Raji (cell line): ENCODE results near the gene OR51A7.

Experiments
- POLR2A ChIP-seq: IDR thresholded peaks from 2 replicates; pipeline ENCODE4 v1.6.1; 2011; ENCODE audit warnings: low read depth, low read length, control low read depth; ENCODE audit not compliant: insufficient read depth

Gene OR51A7

GRCh38 chr11:4903484-4903883, at the start of gene OR51A7:
Gene OR51A7, plus strand, starts transcription at chr11:4903783. Its CDS starts 3,587 bp downstream, at chr11:4907370.
- TF ChIP-seq POLR2A: no peak

- TF ChIP-seq POLR2A: no peak
Measured at GRCh38 chr11:4862447-4863236, 40.9 kb upstream of the OR51A7 start.

GRCh38 chr11:4863876-4864275, 39.7 kb upstream of the OR51A7 start:
- no peak for TF ChIP-seq POLR2A

- TF ChIP-seq POLR2A: no peak
Measured at GRCh38 chr11:4865855-4866254, 37.7 kb upstream of the OR51A7 start.

GRCh38 chr11:4881188-4881587, 22.4 kb upstream of the OR51A7 start:
- no peak for TF ChIP-seq POLR2A

GRCh38 chr11:4881860-4882500, 21.6 kb upstream of the OR51A7 start, which contains the start of gene OR51T1:
Gene OR51T1, plus strand, starts transcription at chr11:4881900. Its CDS starts 0 bp downstream, at chr11:4881900.
- no peak for TF ChIP-seq POLR2A

- TF ChIP-seq POLR2A: no peak
Measured at GRCh38 chr11:4882543-4882942, 21.0 kb upstream of the OR51A7 start.

GRCh38 chr11:4884361-4884760, 19.2 kb upstream of the OR51A7 start:
- TF ChIP-seq POLR2A: no peak

GRCh38 chr11:4886186-4886585, 17.4 kb upstream of the OR51A7 start:
- TF ChIP-seq POLR2A: no peak

- TF ChIP-seq POLR2A: no peak
Measured at GRCh38 chr11:4887591-4887990, 16.0 kb upstream of the OR51A7 start.

GRCh38 chr11:4890279-4890678, 13.3 kb upstream of the OR51A7 start:
- TF ChIP-seq POLR2A: no peak

- no peak for TF ChIP-seq POLR2A
Measured at GRCh38 chr11:4891996-4892640, 11.5 kb upstream of the OR51A7 start.

- TF ChIP-seq POLR2A: no peak
Measured at GRCh38 chr11:4916581-4916980, 13.0 kb downstream of the OR51A7 start.

GRCh38 chr11:4919250-4919649, 15.7 kb downstream of the OR51A7 start, which contains the start of gene OR51G2:
Gene OR51G2, minus strand, starts transcription at chr11:4919350. Its CDS starts 3,687 bp downstream, at chr11:4915663.
- TF ChIP-seq POLR2A: no peak

- TF ChIP-seq POLR2A: no peak
Measured at GRCh38 chr11:4921796-4922195, 18.2 kb downstream of the OR51A7 start.

GRCh38 chr11:4922304-4922703, 18.7 kb downstream of the OR51A7 start:
- TF ChIP-seq POLR2A: no peak
